Stimulated activated CD4-positive, alpha-beta T cell treated with anti-CD3 and anti-CD28 coated beads, Interleukin-12 subunit alpha, Interleukin-12 subunit beta, amount 100 ng/mL, for 24 hours (primary cell): ENCODE measurements around the gene PROKR1.
A peak's percentile ranks its signal among the peaks of the same experiment; 100 is the strongest.
"Not testable (repeated sequence)": the region's sequence is repeated elsewhere in the genome, so short reads cannot be mapped to it uniquely, and the experiment has no call there.

ENCODE experiments used
- DNase-seq, 2 experiments: peaks; one replicate each; pipeline ENCODE4 v3.0.0-alpha.2; 2020; ENCODE audit warnings: low read depth in 2 of 2

The PROKR1 gene

DNA sequence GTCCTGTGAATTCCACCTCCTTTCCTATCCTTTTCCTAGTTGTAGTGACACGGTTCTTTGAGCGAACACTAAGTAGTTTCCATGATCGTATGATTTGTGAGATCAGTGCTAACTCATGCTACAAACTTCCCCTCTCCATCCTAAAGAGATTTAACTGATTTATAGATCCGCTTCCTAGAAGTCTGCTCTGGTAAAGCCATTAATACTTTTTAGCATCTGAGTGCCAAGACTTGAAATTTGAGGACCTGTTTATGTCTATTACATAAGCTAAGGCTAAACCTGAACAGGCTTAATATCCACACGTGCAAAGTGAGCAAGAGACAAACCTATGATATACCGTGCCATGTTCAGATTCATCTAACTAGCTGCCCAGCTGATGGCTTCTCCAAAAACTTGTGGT lies 14.9 kb downstream of the PROKR1 start:
- no peak for DNase-seq

- no peak for DNase-seq
Observed at GRCh38 chr2:68659081-68659480, 15.7 kb downstream of the PROKR1 start.

- DNase-seq = no peak
Observed at GRCh38 chr2:68660658-68661057, 17.3 kb downstream of the PROKR1 start.

GRCh38 chr2:68662466-68662865 lies 19.1 kb downstream of the PROKR1 start:
- no peak for DNase-seq

GRCh38 chr2:68663371-68664156 lies 20.2 kb downstream of the PROKR1 start:
- DNase-seq = no peak

GRCh38 chr2:68667371-68667770 lies 24.0 kb downstream of the PROKR1 start:
- DNase-seq = no peak

DNA sequence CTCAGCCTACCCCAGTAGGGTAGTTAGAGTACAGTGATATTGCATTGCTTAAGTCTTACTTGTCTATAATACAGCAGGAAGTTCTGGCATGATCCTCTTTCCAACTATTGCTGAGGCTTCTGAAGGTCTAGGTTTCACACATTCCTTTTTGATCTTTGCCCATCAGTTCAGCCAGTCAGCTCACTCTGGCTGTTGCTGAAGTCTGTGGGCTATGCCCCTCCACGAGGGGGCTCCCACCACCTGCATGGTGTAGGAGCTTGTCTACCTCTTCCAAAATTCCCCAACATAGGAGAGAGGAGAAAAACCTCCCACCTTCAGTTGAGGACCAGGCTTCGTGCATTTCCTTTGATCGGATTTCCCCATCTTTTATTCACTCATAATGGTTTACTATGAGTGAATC lies 26.3 kb downstream of the PROKR1 start:
- DNase-seq = no peak

DNA sequence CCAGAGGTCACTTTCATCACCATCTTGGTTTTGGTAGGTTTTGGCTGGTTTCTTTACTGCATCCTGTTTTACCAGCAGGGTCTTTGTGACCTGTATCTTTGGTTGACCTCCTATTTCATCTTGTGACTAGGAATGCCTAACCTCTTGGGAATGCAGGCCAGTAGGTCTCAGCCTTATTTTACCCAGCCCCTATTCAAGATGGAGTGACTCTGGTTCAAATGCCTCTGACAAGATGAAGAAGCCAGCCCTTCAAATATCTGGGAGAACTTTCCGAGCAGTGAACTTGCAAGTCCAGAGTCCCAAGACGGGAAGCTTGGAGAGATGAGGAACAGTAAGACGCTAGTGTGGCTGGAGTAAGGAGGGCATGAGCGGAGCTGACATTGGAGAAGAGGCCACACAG lies 28.6 kb downstream of the PROKR1 start:
- no peak for DNase-seq

- DNase-seq = no peak
Observed at GRCh38 chr2:68673631-68674030, 30.3 kb downstream of the PROKR1 start.

GRCh38 chr2:68675470-68675869 lies 32.1 kb downstream of the PROKR1 start:
- DNase-seq = no peak

GRCh38 chr2:68677837-68678236 lies 34.5 kb downstream of the PROKR1 start:
- not testable (repeated sequence) for DNase-seq

GRCh38 chr2:68679166-68679916 lies 36.0 kb downstream of the PROKR1 start:
- DNase-seq = not testable (repeated sequence)

GRCh38 chr2:68679917-68680267 lies 36.5 kb downstream of the PROKR1 start:
- DNase-seq = not testable (repeated sequence)

- DNase-seq = no peak
Observed at GRCh38 chr2:68684197-68684596, 40.8 kb downstream of the PROKR1 start.

GRCh38 chr2:68686178-68686577 lies 42.8 kb downstream of the PROKR1 start:
- DNase-seq = no peak

- DNase-seq = no peak
Observed at GRCh38 chr2:68687018-68687417, 43.6 kb downstream of the PROKR1 start.

DNA sequence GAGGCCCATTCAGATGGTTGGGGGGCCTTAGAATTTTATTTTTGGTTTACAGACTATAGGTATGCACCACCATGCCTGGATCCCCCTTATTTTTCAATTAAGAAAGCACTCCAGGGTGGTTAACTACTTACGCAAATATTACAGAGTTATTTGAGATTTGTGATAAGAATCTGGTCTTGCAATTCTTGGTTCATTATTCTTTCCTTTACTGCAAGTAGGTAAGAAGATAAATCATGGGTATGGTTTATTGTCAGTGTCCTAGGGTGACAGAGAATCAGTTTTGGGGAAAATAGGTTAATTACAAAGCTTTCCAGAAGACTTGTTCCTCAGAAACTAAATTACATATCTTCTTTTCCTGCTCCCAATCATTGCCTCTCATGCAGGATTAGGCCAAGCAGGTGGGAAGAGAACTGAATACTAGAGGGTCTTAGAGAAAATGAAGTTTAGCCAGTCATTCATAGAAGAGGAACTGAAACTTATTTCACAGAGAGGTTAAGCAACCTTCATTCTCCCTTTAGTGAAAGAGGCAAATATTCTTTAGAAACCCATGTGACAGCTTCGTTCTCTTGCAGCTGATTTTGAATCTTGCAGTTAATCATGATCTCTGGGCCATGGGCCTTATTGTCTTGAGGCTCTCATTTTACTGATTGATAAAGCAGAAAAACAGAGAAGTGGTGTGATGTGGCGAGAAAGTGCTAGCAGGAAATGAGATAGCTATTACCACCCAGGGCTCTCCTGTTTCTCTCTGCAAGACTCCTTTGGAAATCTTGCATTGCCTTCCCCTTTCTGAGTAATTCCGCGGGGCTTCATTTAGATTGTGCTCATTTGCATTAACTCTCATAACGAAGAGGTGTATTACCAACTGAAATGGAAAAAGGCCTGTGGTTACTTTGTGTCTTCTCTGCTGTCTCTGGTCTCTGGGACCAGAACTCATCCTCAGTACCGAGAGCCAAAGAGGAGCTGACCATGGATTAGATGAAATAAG lies 46.5 kb downstream of the PROKR1 start:
- DNase-seq = peak in 1 of 2 experiments; percentile 4

DNA sequence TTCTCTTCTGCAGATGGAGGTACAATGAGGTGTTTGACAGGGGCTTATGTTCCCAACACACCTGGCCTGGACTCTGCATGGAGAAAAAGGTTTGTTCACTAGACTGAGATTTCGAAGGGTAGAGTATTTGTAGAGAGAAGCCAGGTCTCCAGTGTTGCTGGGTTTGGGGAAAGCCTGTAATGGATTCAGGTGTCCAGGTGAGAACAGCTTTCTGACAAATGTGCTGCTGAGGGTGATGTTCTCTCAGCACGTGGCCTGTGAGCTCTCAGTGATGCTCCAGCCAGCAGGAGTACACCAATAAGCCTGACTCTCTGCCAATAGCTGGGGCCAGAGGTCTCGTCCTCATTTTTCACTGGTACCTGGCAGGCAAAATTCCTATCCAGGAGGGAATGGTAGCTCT lies 47.5 kb downstream of the PROKR1 start:
- DNase-seq = no peak

DNA sequence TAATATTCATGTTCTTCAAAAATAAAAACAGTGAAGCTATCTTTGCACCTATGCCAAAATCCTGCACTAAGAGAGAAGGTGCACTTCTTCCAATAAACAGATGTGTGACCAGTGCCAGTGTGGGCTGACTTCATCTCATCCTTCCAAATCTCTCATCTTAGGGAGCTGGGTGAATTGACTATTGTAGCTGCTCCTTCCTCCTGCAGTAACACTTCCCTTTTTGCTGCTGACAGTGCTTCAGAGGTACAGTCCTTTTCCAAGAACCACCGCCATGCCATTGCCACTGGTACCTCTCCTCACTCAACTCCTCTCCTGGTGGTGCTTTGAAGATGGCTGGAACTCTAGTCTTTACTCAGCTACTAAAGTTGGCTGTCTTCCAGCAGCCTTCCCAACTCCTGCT lies 49.1 kb downstream of the PROKR1 start:
- DNase-seq = no peak

- no peak for DNase-seq
Observed at GRCh38 chr2:68693951-68694350, 50.6 kb downstream of the PROKR1 start.

GRCh38 chr2:68695971-68696370 lies 52.6 kb downstream of the PROKR1 start:
- DNase-seq = no peak

GRCh38 chr2:68696554-68696953 lies 53.2 kb downstream of the PROKR1 start:
- no peak for DNase-seq
